ENCODE results near the gene NRIP1. TPM values are rescaled to one million over a fixed set of nuclear protein-coding genes. Genes with fewer than 3 reads are reported as not detected.

Gene NRIP1
- total and polyA plus RNA-seq, 2 of the 8 experiments (the other 6 are each of a cell fraction or from before 2014, with no cell fraction given), result 1.5 to 9.3 TPM

DNA sequence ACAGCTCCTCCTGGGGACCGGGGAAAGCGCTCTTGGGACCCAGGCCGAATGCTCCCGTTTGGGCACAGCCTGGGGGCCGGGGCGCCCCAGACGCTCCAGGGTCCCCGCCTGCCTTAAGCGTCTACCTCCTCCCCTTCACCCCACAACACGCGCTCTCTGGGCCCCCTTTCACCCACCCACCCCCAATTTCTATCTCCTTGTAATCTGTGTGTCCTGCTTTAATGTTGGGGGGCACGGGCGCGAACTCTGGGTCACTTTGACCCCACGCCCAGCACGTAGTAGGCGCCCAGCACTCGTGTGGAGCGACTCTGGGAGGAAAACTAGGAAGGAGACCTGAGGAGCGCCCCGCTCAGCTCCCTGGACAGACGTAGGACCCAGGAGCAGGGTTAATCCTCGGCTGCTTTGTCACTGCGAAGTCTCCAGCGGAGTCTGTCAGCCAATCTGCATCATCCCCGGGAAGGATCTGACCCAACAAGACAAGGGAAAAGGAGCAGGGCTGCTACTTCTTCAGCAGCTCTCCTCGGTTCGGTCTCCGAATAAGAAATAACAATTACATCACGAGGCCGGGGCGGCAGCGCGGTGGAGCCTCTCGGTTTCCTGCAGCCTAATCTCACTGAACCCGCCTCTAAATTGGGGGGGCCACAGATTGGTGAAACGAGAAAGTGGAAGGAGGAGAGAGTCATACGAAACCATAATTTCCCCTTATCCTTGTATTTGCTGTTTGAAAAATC lies 757 bp upstream of the NRIP1 start:
- Histone ChIP-seq H3K14ac (ENCODE audit: insufficient read length) (no peak overlapping the region), H4K20me1 (replicated peaks in 1 of 2; ENCODE audit: control insufficient read depth in 1 of 2, insufficient read depth in 2 of 2, low read length in 2 of 2) (no peaks in the 10 kb centered on the region), H3K56ac (replicated peaks; ENCODE audit: insufficient read length, low read depth, low read length) (no peak overlapping the region), H2BK5ac (ENCODE audit: low read depth, low read length) (no peak overlapping the region), H3K23ac (ENCODE audit: insufficient read length) (no peak overlapping the region), H3K4ac (replicated peaks; ENCODE audit: insufficient read length, low read depth, low read length) (no peak overlapping the region), H4K91ac (replicated peaks; ENCODE audit: insufficient read length, low read length) (no peak overlapping the region), H2BK15ac (ENCODE audit: low read length) (no peak overlapping the region), H3K4me2 (ENCODE audit: insufficient read depth in 1 of 2, low read depth in 2 of 2, low read length in 2 of 2) (peak overlapping the region; percentile 85 to 88), H3K23me2 (ENCODE audit: low read depth, low read length) (peaks cover 11% of the 10 kb centered on the region), H3K9ac (replicated peaks in 1 of 4; ENCODE audit: extremely low read depth in 1 of 4, low read depth in 3 of 4, low read length in 3 of 4) (peak overlapping the region in 2 of 4 experiments; percentile 15 to 22; a peak in 4 of 7 replicates), H2BK20ac (ENCODE audit: low read length) (no peak overlapping the region), H2AFZ (ENCODE audit: low read length) (peak overlapping the region; percentile 87), H3K4me1 (replicated peaks in 1 of 4; ENCODE audit: control insufficient read depth in 3 of 4, insufficient read depth in 4 of 4, low read length in 3 of 4) (peaks cover 0 to 7% (median 2%) of the 10 kb centered on the region in 4 experiments; a peak in 4 of 7 replicates), H3K36me3 (ENCODE audit: control insufficient read depth in 2 of 4, insufficient read depth in 4 of 4, low read length in 3 of 4) (no peaks in the 10 kb centered on the region), H3K79me1 (ENCODE audit: low read depth, low read length) (no peaks in the 10 kb centered on the region), H3K27ac (ENCODE audit: low read depth, low read length) (no peak overlapping the region), H2BK12ac (ENCODE audit: low read depth, low read length) (no peak overlapping the region), H3K9me3 (ENCODE audit: insufficient read depth in 2 of 2, low read depth in 1 of 2, low read length in 1 of 2) (no peaks in the 10 kb centered on the region), H2AK5ac (ENCODE audit: low read depth, low read length) (no peak overlapping the region), H4K5ac (ENCODE audit: insufficient read length, low read depth, low read length) (peak overlapping the region; percentile 36), H2BK120ac (replicated peaks; ENCODE audit: low read depth, low read length) (no peak overlapping the region), H3K4me3 (ENCODE audit: extremely low read depth in 1 of 4, insufficient read depth in 2 of 4, low read depth in 3 of 4, low read length in 4 of 4) (peak overlapping the region; percentile 39 to 73 (median 67)), H3K27me3 (replicated peaks in 1 of 4; ENCODE audit: control insufficient read depth in 3 of 4, extremely low read depth in 1 of 4, insufficient read depth in 3 of 4, low read length in 3 of 4) (peaks cover 0 to 9% (median 3%) of the 10 kb centered on the region in 4 experiments; a peak in 2 of 7 replicates), H3K79me2 (ENCODE audit: control insufficient read depth in 1 of 2, insufficient read depth in 2 of 2, low read length in 2 of 2) (peaks cover 0 to 34% of the 10 kb centered on the region in 2 experiments; a peak in 3 of 4 replicates), H4K8ac (ENCODE audit: extremely low read depth, insufficient read depth, low read length) (no peak overlapping the region; the same call in none of the 2 replicates), H3K18ac (ENCODE audit: extremely low read depth, low read length) (no peak overlapping the region)
- FAIRE-seq, result no peak
- TF ChIP-seq CTBP2 (IDR thresholded peaks at IDR 0.05; ENCODE audit: borderline replicate concordance, insufficient read depth, insufficient read length, low read length) (peak; percentile 15), JUN (IDR thresholded peaks at IDR 0.05; ENCODE audit: low read depth, low read length) (no peak), YY1 (IDR thresholded peaks at IDR 0.05; ENCODE audit: low read depth, low read length) (no peak), TAF1 (IDR thresholded peaks at IDR 0.05; ENCODE audit: low read depth, low read length) (peak; percentile 39; the same call in 1 of the 2 replicates), SIN3A (conservative IDR thresholded peaks at IDR 0.05 in 1 of 2, IDR thresholded peaks at IDR 0.05 in 1 of 2; ENCODE audit: low read depth in 1 of 2, low read length in 2 of 2) (peak; percentile 56 to 72; a peak in 1 of 4 replicates), POLR2AphosphoS5 (IDR thresholded peaks at IDR 0.05; ENCODE audit: low read depth, low read length) (0 out of 2 replicates have a peak, but pooled peaks have one; percentile 31), SAP30 (IDR thresholded peaks at IDR 0.05; ENCODE audit: insufficient read depth, insufficient replicate concordance, low read length) (peak; percentile 49), RNF2 (IDR thresholded peaks at IDR 0.05; ENCODE audit: borderline replicate concordance, low read depth, low read length, missing control alignments, poor library complexity, severe bottlenecking) (peak; percentile 45), KDM4A (IDR thresholded peaks at IDR 0.05; ENCODE audit: low read depth, low read length, severe bottlenecking) (peak; percentile 83)
- ChIA-PET POLR2A (ENCODE audit: partially characterized antibody) (interaction anchor here (0.8 to 1.2 kb wide), 3 partner anchors 9 to 149 kb away, joined by 3 read pairs; no protein-coding TSS in a partner anchor), CTCF (ENCODE audit: partially characterized antibody) (interaction anchor here (0.6 to 1.2 kb wide), 4 partner anchors 16 to 416 kb away, joined by 3 to 5 read pairs (median 4); no protein-coding TSS in a partner anchor)
- WGBS, 2 experiments (ENCODE audit: extremely low coverage in 1 of 2, insufficient coverage in 1 of 2, insufficient read length in 1 of 2, insufficient replicate concordance in 2 of 2, low coverage in 1 of 2, low lambda C conversion rate in 2 of 2, missing lambda C conversion rate in 1 of 2), result 2% methylated on average over 31 of the region's 38 CpGs; no CpG with 5 or more reads in 1 of the 2 experiments
- peak in 1 of 2 experiments; percentile 65 for DNase-seq (ENCODE audit: low read depth in 1 of 2, low spot score in 2 of 2)
